Right hindlimb (tissue), 1 donor: Measurements from ENCODE around the gene CIITA.

ENCODE experiments used
- DNase-seq: peaks from one replicate; pipeline ENCODE4 v3.0.0-alpha.2; 2018

Gene CIITA

DNA sequence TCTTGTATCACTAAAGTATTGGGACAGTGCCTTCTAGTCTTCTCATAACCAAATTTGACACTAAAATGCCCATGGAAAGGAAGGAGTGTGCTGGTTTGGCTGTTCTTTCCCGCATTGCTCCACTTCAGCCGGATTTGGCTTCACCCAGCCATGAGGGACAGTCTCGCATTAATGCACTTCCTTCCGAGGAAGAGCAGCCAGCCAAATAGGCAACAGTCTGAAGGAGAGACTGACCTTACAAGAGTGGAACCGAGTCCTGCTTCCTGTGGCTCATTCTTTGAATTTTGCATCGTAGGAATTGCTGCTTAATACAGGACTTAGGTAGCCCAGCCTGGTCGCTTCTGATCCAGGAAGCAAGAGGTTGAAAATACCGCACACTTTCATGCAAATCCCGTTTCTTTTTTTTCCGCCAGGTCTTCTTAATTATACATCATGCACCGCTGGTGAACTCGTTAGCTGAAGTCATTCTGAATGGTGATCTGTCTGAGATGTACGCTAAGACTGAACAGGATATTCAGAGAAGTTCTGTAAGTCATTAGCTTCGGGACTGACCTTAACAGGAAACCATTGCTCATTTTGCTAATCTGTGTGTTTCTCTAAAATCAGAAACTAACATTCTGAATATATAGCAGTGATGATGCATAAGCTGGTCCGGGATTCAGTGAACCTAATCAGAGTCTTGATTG, 105.6 kb downstream of the CIITA start:
- DNase-seq, result peak; percentile 79

GRCh38 chr16:10983159-10983558, 106.2 kb downstream of the CIITA start:
- DNase-seq, result no peak

DNA sequence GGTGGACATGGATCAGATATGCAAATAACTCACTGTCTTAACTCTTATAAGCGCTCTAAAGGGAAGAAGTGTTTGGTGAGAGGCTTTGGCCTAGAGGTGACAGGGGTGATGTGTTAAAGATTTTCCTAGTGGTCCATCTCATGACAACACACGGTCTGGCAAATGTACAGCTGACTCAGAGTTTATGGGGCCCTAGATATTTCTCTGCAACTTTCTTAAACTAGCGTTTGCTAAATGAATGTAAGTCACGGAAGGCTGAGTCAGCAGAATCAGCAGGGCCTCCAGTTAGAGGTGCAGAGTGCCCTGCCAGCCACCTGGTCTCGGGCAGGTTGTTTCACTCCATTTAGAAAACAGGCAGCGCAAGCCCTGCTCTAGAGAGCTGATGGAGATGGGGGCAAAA, 107.5 kb downstream of the CIITA start:
- no peak for DNase-seq
